Bronchial epithelial cell (primary cell): ENCODE data around the gene C2orf69. TPM values are rescaled to one million over a fixed set of nuclear protein-coding genes. Genes with fewer than 3 reads are reported as not detected.

Experiments
- DNase-seq: peaks from one replicate; pipeline ENCODE4 v3.0.0-alpha.2; 2010; ENCODE audit warnings: low read depth
- FAIRE-seq: peaks from 2 replicates; lab custom pipeline; 2011; peaks lifted over from hg19 to GRCh38; lab: Jason Lieb, UNC
- H3K27me3 ChIP-seq: 2 replicates; pipeline ENCODE4 v1.5.1; 2011; ENCODE audit warnings: low read length; ENCODE audit not compliant: control insufficient read depth, insufficient read depth
- H3K36me3 ChIP-seq: 2 replicates; pipeline ENCODE4 v1.5.1; 2011; ENCODE audit warnings: low read length; ENCODE audit not compliant: control insufficient read depth, insufficient read depth
- H3K4me3 ChIP-seq: 2 replicates; pipeline ENCODE4 v1.5.1; 2011; ENCODE audit warnings: mild to moderate bottlenecking, low read depth, low read length, control low read depth
- CTCF ChIP-seq: IDR thresholded peaks from 2 replicates; pipeline ENCODE4 v1.5.1; 2011; ENCODE audit warnings: mild to moderate bottlenecking, moderate library complexity, low read length, control low read depth, inconsistent platforms; ENCODE audit not compliant: insufficient read depth, severe bottlenecking
- total RNA-seq: library from RNA; depleted of rRNA; stranded (reverse); fragments of >200 nt; gene quantifications from 2 replicates; pipeline ENCODE4 v1.2.1, GENCODE V29; 2014

Gene C2orf69
- total RNA-seq, 1 donor from 2014 or later: 10.3 TPM

GRCh38 chr2:199895406-199895805 lies 15.7 kb upstream of the C2orf69 start:
- Histone ChIP-seq H3K36me3 (no peaks in the 10 kb centered on the region), H3K27me3 (no peaks in the 10 kb centered on the region), H3K4me3 (no peak overlapping the region)
- TF ChIP-seq CTCF: no peak
- FAIRE-seq: no peak
- no peak for DNase-seq

GRCh38 chr2:199896617-199897016 lies 14.5 kb upstream of the C2orf69 start:
- no peak for FAIRE-seq
- H3K27me3 ChIP-seq: no peaks in the 10 kb centered on the region
- H3K36me3 ChIP-seq: no peaks in the 10 kb centered on the region
- DNase-seq: no peak
- H3K4me3 ChIP-seq: no peak overlapping the region
- no peak for TF ChIP-seq CTCF

- DNase-seq: no peak
- no peak for FAIRE-seq
- TF ChIP-seq CTCF: no peak
- no peak overlapping the region for H3K4me3 ChIP-seq
- no peaks in the 10 kb centered on the region for H3K36me3 ChIP-seq
- no peaks in the 10 kb centered on the region for H3K27me3 ChIP-seq
These were observed 9.2 kb upstream of the C2orf69 start for GRCh38 chr2:199901942-199902341.

- DNase-seq (no peak), FAIRE-seq (no peak)
- Histone ChIP-seq H3K4me3 (no peak overlapping the region), H3K36me3 (no peaks in the 10 kb centered on the region), H3K27me3 (no peaks in the 10 kb centered on the region)
- TF ChIP-seq CTCF: no peak
These were observed 8.5 kb upstream of the C2orf69 start for GRCh38 chr2:199902486-199903110.

GRCh38 chr2:199903111-199903510 lies 8.0 kb upstream of the C2orf69 start:
- H3K4me3 ChIP-seq: no peak overlapping the region
- DNase-seq: peak; percentile 27
- TF ChIP-seq CTCF: no peak
- H3K27me3 ChIP-seq: no peaks in the 10 kb centered on the region
- FAIRE-seq: no peak
- H3K36me3 ChIP-seq: no peaks in the 10 kb centered on the region
